Measurements from ENCODE around the gene PPM1H. TPM values are rescaled to one million over a fixed set of nuclear protein-coding genes. Genes with fewer than 3 reads are reported as not detected.

The PPM1H gene
- total RNA-seq, 2 donors from 2014 or later = 46.4 to 74.4 TPM

- H3K36me3 Mint-ChIP-seq (ENCODE audit: low read depth) = peaks cover 21% of the 10 kb centered on the region
- 80 to 92% methylated on average over 1 to 8 of the region's 8 CpGs for WGBS, 2 experiments (ENCODE audit: insufficient coverage in 1 of 2, insufficient read length in 1 of 2)
- H3K27me3 ChIP-seq (ENCODE audit: control insufficient read depth, insufficient read depth, low read length, poor library complexity, severe bottlenecking) = no peaks in the 10 kb centered on the region
- DNase-seq = peak; percentile 57
- no peaks in the 10 kb centered on the region for H3K9me3 Mint-ChIP-seq
- H3K9ac ChIP-seq (ENCODE audit: extremely low read depth, low read length, poor library complexity, severe bottlenecking) = no peak overlapping the region
- H3K4me3 Mint-ChIP-seq = no peak overlapping the region
- H3K4me1 ChIP-seq (ENCODE audit: control insufficient read depth, insufficient read depth, low read length) = peaks cover 19% of the 10 kb centered on the region
- H3K4me1 Mint-ChIP-seq = peaks cover 42% of the 10 kb centered on the region
- no peaks in the 10 kb centered on the region for H3K27me3 Mint-ChIP-seq (ENCODE audit: insufficient read depth)
- H3K36me3 ChIP-seq (ENCODE audit: control insufficient read depth, insufficient read depth, low read length) = no peaks in the 10 kb centered on the region
- H3K9me3 ChIP-seq (ENCODE audit: control insufficient read depth, low read length) = no peaks in the 10 kb centered on the region
- H3K4me3 ChIP-seq (ENCODE audit: low read length) = no peak overlapping the region
- no peak for TF ChIP-seq CTCF (conservative IDR thresholded peaks at IDR 0.05)
- H3K27ac ChIP-seq (ENCODE audit: low read depth, low read length) = peak overlapping the region; percentile 29
- H3K27ac Mint-ChIP-seq = no peak overlapping the region
Measured at GRCh38 chr12:62738616-62739015, 196.3 kb downstream of the PPM1H start.

- Mint-ChIP-seq H3K9me3 (no peaks in the 10 kb centered on the region), H3K27me3 (ENCODE audit: insufficient read depth) (no peaks in the 10 kb centered on the region), H3K4me1 (peaks cover 42% of the 10 kb centered on the region), H3K36me3 (ENCODE audit: low read depth) (peaks cover 21% of the 10 kb centered on the region), H3K27ac (no peak overlapping the region), H3K4me3 (no peak overlapping the region)
- Histone ChIP-seq H3K27me3 (ENCODE audit: control insufficient read depth, insufficient read depth, low read length, poor library complexity, severe bottlenecking) (no peaks in the 10 kb centered on the region), H3K9me3 (ENCODE audit: control insufficient read depth, low read length) (no peaks in the 10 kb centered on the region), H3K4me1 (ENCODE audit: control insufficient read depth, insufficient read depth, low read length) (peaks cover 19% of the 10 kb centered on the region), H3K4me3 (ENCODE audit: low read length) (no peak overlapping the region), H3K36me3 (ENCODE audit: control insufficient read depth, insufficient read depth, low read length) (no peaks in the 10 kb centered on the region), H3K27ac (ENCODE audit: low read depth, low read length) (peak overlapping the region; percentile 36), H3K9ac (ENCODE audit: extremely low read depth, low read length, poor library complexity, severe bottlenecking) (no peak overlapping the region)
- WGBS, 2 experiments (ENCODE audit: insufficient coverage in 1 of 2, insufficient read length in 1 of 2) = 95 to 97% methylated on average over 3 of the region's 3 CpGs
- TF ChIP-seq CTCF (conservative IDR thresholded peaks at IDR 0.05) = no peak
- DNase-seq = no peak
Measured at GRCh38 chr12:62738105-62738504, 196.8 kb downstream of the PPM1H start.

DNA sequence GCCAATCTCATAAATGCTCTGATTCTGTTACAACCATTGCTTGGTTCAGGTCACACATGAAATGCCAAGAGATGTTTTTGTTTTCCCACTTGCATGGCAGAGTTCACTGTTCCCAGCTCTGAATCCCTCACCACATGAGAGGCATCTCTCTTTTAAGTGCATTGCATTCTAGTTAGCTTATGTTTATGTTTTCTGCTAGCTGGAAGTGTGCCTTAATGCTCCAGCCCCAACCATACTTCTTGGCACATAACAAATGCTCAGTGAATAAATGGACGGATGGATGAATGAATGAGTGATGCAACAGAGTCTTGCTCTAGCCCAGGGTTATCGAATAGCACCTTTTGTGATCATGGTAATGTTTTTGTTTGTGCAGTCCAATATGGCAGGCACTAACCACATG lies 197.3 kb downstream of the PPM1H start:
- DNase-seq = no peak
- Mint-ChIP-seq H3K4me1 (peaks cover 42% of the 10 kb centered on the region), H3K9me3 (no peaks in the 10 kb centered on the region), H3K27ac (no peak overlapping the region), H3K27me3 (ENCODE audit: insufficient read depth) (no peaks in the 10 kb centered on the region), H3K36me3 (ENCODE audit: low read depth) (peaks cover 24% of the 10 kb centered on the region), H3K4me3 (no peak overlapping the region)
- TF ChIP-seq CTCF (conservative IDR thresholded peaks at IDR 0.05) = no peak
- Histone ChIP-seq H3K4me3 (ENCODE audit: low read length) (no peak overlapping the region), H3K27me3 (ENCODE audit: control insufficient read depth, insufficient read depth, low read length, poor library complexity, severe bottlenecking) (no peaks in the 10 kb centered on the region), H3K9ac (ENCODE audit: extremely low read depth, low read length, poor library complexity, severe bottlenecking) (no peak overlapping the region), H3K27ac (ENCODE audit: low read depth, low read length) (no peak overlapping the region), H3K9me3 (ENCODE audit: control insufficient read depth, low read length) (no peaks in the 10 kb centered on the region), H3K36me3 (ENCODE audit: control insufficient read depth, insufficient read depth, low read length) (no peaks in the 10 kb centered on the region), H3K4me1 (ENCODE audit: control insufficient read depth, insufficient read depth, low read length) (peaks cover 19% of the 10 kb centered on the region)
- 98 to 100% methylated on average over 2 of the region's 2 CpGs for WGBS, 2 experiments (ENCODE audit: insufficient coverage in 1 of 2, insufficient read length in 1 of 2)

Data from endodermal cell (in vitro differentiated cells).